RCC 7860 (cell line): ENCODE measurements around the gene CTBP2.

Experiments used
- DNase-seq: peaks from one replicate; pipeline ENCODE4 v3.0.0-alpha.2; 2015; ENCODE audit warnings: low spot score
- FAIRE-seq: peaks from 2 replicates; lab custom pipeline; 2012; peaks lifted over from hg19 to GRCh38; lab: Jason Lieb, UNC

CTBP2 gene

DNA sequence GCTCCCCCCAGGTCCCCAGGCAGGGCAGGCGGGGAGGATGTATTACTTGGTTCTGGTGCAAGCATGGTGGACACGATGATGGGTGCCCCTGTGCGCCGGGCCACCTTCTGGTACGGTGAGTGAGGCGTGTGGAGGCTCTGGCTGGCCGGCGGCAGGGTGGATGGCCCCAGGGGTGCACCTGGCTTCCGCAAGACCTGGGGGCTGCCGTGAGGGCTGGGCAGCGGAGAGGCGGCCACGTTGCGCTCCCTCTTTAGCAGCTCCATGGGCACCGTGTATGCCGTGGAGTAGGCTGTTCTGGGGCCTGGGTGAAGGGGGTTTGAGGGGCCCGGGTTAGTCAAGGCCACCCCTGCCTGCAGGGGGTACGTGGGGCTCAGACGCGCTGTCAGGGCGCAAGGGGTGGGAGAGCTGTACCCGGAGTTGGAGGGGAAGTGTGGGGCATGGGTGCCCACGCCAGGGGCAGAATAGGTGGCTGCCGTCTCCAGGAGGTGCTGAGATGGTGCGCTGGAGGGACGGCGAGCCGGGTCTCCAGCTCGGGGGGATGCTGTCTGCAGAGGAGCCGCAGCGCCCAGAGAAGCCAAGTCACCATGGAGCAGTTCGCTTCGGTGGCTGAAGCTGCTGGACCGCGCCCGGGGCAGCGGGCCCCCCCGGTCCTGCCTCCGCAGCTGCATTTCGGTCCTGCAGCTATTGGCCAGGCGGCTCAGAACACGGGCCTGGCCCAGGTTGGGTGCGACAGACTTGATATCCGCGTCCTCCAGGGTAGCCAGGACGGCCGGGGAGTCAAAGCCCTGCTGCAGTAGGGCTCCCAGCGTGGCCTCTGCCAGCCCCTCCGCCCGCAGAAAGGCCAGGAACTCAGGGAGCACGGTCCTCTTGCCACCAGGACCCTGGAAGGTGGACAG is 134.1 kb downstream of the CTBP2 start:
- FAIRE-seq: no peak
- no peak for DNase-seq

DNA sequence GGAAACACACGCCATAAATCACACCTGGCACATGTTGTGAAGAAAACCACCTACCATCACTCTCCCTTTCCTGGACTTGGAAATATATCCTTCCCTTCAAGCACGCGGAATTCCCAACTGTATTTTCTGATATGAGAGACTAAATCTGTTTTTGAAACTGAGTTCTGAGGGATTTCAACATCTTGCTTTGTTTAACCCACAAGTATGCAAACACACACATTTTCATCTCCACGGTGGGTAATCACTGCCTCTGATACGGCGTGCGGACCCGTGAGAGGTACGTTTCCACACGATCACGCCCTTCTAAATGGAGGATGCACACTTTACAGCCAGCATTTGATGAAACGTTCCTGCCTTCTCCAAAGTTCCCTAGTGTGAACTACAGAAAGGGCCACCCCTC is 135.0 kb downstream of the CTBP2 start:
- FAIRE-seq: no peak
- no peak for DNase-seq

DNA sequence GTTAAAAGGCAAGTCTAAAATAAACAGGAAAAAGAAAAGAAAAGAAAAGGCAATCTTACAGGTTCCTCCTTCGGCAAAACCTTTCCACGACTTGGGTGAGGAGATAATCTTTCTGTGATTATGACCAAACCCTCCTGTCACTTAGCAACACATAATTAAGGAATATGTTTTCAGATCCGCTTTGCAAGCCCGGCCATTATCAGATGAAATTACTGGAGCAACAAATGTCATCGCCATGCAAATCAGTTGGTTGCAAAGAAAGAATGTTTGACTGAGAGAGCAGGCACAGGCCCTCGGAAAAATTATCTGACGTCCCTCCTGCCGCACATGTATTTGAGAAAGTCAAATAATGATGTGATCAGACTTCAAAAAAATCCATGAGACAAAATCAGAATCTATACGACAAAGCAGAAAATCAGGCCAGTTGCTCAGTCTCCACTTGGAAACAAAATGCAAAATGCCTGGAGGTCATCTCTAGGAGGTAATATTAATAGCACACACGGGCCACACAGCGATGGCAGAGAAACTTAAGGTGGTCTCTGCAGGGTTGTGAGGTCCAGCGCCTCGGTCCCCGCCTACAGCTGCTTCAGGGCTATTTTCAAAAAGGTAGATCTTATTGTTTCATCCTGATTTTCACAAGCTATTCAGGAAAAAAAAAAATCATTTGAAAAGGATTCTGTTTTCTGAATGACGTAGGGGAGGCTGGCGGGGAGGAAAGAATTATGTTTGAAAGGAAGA is 135.7 kb downstream of the CTBP2 start:
- DNase-seq: no peak
- FAIRE-seq: no peak

DNA sequence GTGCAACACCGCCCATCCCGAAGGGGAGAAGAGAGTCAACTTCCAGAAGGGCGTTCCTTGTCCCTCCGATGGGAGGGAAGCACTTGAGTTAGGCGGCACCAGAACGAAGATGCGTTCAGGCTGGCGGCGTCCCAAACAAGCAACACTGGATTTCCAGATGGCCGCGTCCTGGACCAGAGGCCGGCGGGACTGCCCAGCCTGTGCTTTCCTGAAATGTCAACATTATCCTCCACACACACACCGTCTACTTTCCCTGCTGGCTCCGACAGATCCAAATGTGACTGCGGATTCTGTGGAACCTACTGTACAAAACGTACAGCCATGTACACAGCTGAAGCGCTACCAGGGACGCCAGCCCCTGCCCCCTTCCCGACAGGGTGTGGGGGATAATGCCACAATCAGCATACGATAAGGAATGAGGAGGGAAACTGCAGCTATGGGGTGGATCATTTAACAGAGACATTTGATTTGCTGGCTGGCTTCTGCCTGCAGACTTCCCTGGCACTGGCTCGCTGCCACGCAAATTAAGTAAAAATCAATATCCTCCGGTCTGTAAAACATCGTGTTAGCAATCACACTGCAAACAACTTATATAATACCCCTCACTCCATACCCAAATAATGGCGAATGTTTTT is 136.4 kb downstream of the CTBP2 start:
- FAIRE-seq (no peak), DNase-seq (no peak)

DNA sequence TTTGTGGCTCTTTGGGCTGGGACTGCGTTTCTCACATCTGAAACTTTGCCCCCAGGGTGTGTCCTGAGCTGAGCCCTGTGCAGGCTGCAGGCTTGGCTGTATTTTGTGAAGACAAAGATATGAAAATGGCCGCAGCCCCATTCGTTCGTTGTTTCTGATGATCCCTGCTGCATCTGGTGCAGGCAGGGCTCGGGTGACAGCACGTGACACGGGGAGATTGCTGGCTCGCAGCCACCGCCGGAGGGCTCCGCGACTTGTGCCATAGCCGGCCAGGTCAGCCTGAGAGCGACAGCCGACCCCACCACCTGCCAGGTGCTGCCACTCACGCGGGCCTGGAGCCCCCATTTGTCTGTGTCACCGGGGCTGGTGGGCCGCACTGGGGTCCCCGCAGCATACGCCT is 137.1 kb downstream of the CTBP2 start:
- no peak for DNase-seq
- FAIRE-seq: no peak

DNA sequence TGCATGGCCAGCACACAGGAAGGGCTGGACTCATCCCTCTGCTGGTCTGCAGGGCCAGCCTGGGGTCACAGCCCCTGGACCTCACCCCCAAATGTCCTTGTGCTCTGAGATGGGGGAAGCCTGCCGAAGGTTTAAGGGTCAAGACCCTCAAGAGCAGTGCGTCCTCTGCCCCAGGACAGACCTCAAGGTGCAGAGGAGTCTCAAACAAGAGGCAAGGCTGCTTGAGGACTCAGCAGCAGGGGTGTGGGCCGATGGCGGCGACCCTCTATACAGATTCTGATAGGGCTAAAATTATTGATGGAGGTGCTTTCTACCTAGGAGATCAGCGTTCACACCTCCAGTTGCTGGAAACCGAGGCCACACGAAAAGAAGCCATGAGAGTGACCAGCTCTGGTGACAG is 137.7 kb downstream of the CTBP2 start:
- FAIRE-seq: no peak
- no peak for DNase-seq

DNA sequence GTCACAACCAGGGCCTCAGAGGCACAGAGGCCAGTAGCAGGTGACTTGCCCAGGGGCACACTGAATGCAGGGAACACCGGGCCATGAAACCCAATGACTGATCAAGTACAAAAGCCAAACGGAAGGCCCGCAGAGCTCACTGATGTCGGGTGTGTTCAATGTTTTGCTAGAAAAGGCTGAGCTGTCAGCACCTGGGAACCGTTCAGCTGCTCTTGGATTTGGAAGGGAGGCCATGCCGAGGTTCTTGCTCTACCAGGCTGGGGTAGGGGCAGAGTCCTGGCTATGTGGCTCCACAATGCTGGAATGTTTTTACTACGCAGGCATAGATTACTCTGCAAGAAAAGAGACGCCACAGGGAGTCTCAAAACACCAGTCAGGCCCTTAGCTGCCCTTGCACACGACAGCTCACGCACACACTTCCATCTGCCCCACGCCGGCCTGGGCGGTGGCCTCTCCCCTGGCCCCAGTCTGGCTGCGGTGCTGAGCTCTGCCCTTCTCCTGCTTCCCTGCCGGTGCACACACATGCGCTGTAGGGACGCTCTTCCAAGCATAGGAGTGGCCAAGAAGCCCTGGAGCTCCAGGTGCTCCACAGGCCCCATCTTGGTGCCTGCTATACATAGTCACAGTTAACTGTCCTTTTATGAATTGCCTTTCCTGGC is 138.5 kb downstream of the CTBP2 start:
- FAIRE-seq: no peak
- no peak for DNase-seq

DNA sequence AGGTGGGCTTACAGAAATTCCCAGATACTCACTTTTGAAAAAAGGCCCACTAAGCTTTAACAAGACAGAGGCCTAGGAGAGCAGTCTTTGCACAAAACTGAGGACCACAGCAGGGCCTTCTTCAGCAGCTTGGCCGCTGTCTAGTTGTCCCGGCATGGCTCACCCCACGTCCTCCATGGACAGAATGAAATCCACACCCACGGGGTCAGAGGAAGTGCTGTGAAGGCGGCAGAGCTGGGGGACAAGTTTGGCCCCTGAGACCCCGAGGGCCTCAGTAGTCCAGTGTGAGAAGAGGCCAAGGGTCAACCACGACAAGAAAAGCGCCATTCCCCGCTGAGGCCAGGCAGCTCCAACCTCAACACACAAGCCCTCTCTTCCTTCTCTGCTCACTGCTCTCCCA is 139.5 kb downstream of the CTBP2 start:
- FAIRE-seq (no peak), DNase-seq (no peak)

DNA sequence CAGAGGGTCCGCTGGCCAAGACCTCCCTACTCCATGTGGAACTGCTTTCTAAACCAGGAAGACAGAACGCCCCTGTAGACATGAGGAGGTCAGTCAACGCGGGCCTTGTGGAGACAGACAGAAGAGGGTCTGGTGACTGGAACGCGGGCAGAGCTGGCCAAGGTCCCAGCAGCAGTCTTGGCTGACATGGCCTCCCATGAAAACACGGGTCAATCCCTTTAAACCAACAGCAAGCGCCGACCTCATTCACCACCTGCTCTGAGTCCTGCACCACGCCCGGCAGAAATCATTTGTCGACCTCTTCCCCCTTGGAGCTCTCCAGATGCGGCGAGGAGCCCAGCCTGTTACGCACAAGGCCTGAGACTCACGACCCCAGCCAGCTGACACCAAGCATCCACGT is 140.0 kb downstream of the CTBP2 start:
- DNase-seq (no peak), FAIRE-seq (no peak)

DNA sequence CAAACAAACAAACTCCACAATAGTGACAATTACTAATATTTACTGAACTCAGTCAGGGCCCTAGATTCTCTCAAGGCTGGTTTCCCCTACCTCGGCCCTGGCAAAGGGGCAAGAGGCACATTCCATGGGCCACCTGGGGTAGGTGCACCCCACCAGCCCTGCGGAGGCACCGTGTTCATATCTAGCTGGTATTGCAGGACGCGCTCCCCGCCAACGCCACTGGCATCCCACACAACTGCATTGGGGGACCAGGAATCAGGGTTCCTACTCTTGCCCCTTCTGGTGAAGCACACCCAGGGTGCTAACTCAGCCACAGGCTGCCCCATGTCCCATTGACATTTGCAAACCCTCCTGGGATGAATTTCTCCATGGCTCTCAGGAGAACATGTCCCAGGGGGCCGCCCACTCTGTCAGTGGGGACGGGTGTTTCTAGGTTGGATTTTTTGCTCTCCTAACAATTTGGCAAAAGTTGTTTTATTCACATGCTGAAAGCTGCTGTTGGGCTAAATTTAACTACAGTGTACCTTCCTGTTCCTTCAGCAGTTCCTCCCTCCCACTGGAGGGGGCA is 141.7 kb downstream of the CTBP2 start:
- DNase-seq: no peak
- FAIRE-seq: no peak

DNA sequence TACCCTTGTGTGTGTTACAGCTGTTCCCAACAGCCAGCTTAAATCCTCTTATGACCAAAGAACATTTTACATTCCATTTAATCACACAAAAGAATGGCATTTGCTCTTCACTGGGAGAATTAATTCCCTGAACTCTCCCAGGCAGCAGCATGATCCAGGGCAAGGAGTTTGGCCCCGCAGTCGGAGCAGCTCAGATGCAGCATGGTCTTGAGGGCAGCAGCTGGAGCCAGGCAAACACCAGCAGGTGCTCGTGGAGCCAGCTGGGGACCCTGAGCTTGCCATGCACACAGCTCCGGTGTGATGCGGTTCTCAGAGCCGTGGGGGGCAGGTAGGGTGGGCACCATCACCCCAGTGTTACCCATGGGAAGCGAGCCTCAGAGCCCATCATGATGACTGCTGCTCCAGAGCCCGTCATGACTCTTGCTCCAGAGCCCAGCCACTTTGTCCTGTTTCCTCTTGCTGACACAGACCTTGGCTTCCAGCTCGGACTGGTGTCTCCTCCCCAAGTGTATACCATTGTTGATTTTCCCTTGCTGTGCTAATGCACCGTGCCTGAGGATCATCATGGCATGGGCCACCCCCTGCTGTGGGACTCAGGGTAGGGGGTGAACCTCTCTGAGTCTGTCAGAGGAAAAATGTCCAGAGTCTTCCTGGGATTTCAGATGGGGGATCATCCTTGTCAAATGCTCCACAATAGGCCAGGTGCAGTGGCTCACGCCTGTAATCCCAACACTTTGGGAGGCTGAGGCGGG is 142.6 kb downstream of the CTBP2 start:
- FAIRE-seq: no peak
- no peak for DNase-seq

DNA sequence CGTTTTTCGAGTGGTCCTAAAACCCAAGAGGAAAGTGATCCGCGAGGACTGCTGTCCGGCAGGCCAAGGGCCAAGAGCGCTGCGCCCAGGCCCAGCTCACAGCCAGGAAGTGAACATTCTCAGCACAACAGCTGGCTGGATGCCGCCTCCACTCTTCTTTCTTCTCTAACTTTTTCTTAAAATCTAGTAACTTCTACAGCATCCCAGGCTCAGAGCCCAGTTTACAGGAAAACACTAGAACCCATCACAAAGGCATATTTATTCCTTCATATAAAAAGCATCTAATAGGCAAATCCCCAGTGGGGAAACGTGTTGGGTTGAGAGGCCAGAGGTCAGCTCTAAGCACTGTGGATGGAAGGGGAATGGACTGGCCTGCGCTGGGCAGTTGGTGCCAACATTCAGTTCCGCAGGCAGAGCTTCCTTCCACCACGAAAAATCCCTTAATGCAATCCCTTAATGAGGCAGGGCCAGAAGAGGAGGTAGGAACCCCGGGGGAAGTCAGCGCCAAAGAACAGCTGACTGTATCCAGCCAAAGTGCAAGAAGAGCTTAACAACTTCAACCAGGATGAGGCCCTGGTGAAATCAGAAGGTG is 143.7 kb downstream of the CTBP2 start:
- no peak for FAIRE-seq
- DNase-seq: no peak

DNA sequence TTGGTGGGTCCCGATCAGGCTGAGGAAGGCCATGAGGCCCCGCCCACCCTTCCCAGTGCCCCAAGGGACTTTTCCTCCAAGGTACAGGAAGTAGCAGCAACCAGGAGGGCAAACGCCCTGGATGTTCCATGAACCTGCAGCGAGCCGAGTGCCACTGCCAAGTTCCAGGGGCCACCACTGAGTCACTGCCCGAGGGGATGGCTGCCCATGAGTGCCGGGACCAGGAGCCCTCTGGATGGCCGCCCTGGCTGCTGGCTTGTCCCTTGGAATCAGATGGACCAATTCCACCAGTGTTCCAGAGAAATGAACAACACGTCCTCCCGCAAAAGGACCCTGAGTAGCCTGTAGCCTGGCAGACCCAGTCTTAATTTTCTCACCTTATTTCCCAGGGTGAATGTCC is 144.2 kb downstream of the CTBP2 start:
- FAIRE-seq (no peak), DNase-seq (no peak)

DNA sequence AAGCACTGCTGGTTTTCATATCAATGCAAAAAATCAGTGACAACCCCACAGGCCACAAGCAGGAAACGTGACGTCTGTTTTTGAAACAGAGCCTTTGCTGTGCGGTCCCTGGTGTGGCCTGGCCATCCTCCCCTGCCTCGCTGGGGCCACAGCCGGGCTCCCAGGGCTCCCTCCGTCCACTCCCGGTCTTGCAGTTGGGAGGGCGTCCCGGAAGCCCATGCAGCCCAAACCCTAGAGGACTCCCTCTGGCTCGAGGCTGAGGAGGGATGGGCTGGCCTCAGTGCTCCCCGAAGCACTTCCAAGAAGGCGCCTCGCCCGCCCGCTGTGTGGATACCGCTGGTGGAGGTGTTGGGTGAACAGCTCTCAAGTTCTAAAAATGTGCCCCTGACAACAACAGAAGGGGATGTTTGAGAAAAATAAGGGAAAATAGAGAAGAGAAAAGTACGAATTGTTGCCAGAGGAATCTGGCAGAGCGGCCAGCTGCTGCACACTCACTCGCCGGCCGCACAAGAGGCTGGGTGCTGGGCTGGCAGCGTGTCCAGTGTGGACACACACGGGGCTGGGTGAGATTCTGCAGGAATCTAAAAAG is 144.9 kb downstream of the CTBP2 start:
- FAIRE-seq: no peak

DNA sequence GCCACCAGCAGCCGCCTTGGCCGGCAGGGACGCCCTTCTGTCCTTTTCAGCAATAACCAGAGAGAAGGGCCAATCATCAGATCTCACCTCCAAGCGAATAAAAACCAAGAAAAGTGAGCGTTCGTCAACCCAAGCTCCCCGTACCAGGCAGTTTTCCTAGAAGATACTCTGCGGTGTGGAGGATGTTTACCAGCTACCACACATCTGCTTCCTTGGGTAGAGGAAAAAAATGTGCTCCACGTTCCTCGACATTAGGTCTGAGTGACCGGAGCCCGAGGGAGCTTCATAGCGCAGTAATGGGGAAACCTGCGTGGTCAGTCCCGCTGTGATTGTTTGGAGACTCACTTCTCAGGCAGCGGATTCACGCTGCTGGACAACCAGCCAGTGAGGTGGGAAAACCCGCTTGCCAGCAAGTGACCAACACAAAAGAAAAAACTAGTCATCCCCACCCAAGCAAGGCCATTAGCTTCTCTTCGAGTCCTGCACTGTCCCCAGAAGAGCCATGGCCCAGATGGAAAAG is 145.5 kb downstream of the CTBP2 start:
- no peak for DNase-seq
- no peak for FAIRE-seq

More for the DNA sequence above, 144.9 kb downstream of the CTBP2 start:
- no peak for DNase-seq

DNA sequence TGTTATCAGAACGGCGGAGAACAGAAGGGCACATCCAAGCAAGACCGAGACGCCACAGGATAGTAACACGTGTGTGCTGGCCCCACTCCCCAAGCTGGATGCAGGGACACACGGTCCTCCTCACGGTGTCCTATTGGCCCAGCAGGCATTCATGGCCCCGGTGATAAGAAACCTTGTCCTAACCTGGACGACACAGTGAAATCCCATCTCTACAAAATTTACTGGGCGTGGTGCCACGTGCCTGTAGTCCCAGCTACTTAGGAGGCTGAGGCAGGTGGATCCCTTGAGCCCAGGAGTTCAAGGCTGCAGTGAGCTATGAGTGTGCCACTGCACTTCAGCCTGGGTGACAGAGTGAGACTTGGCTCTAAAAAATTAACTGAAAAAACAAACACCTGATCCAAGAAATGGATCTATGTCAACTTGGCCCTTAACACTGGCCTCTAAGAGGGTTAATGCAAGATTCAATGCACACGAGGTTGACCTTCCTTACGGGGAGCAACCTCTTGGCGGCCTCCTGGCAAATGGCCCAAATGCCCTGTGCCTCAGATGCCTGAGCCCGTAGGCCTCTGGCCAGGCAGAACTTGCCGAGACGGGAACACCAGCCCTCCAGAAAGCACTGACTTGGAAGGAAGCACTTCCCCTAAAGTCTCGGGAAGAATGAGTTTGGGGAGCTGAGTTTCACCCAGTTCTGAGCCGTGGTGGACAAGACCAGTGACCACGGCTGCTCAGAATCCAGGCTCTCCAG is 146.1 kb downstream of the CTBP2 start:
- no peak for FAIRE-seq
- DNase-seq: no peak

DNA sequence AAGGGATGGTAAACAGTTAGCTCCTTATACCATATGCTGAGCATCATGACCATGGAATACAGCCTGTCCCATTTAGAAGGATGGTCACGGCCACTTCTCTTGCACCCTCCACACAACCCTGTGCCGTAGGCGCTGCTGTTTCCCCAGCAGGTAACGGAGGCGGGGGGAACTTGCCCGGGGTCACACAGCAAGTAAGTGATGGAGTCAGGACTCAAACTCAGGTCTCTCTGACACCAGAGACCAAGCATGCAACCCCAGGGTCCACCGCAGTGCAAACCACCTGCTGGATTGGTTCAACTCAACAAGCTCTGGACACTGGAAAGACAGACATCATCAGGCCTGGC is 146.9 kb downstream of the CTBP2 start:
- no peak for FAIRE-seq
- DNase-seq: no peak

DNA sequence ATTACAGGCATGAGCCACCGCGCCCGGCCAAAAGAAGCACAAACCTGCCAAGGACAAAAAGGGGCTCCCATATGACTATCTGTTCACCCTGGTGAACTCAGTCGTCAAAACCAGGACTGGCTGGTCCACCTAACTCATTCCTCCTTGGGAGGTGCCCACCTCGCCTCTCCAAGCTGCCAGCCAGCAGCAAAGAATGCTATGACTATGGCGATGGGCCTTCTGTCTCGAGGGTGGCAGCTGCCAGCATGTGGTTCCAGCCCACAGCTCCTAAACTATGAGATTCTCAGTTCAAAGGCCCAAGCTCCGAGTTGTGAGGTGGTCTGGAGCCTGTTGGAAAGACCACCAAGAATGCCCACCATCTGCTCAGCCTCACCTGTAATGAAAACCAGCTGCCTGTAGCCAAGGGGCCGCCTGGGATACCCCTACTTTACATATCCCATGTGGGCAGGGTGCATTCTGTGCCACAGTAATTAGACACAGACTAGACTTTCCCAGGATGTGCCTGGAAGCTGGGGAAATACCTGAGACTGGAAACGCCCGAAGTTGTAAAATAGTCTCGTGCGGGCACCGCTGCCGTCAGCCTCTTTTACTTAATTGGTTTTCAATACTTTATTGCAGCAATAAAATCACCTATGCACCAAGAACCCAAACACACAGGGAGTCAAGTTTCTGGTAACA is 147.4 kb downstream of the CTBP2 start:
- DNase-seq (no peak), FAIRE-seq (no peak)
